Upper lobe of left lung (tissue), 6 donors: ENCODE data around the gene CPTP. TPM values are rescaled to one million over a fixed set of nuclear protein-coding genes. Genes with fewer than 3 reads are reported as not detected.

ENCODE experiments used
- ATAC-seq, 2 donors: fragments of 200-7000 bp; cut with Tn5 transposase; one replicate each; pipeline ENCODE4 v1.9.1; 2022; ENCODE audit warnings: mild to moderate bottlenecking in 2 of 2, moderate library complexity in 2 of 2; ENCODE audit not compliant: low FRiP score in 2 of 2
- DNase-seq, 2 donors: peaks; one replicate each; pipeline ENCODE4 v3.0.0-alpha.2; 2019 to 2020
- H3K27ac ChIP-seq, 4 donors: fragments of 200-600 bp; sonication (generic); one replicate each; pipeline ENCODE4 v1.5.1; 2016 to 2019
- H3K27me3 ChIP-seq, 4 donors: fragments of 200-600 bp; sonication (generic); one replicate each; pipeline ENCODE4 v1.5.1; 2017 to 2019
- H3K36me3 ChIP-seq, 4 donors: fragments of 200-600 bp; sonication (generic); one replicate each; pipeline ENCODE4 v1.5.1; 2016 to 2019
- H3K4me1 ChIP-seq, 4 donors: fragments of 200-600 bp; sonication (generic); one replicate each; pipeline ENCODE4 v1.5.1; 2018 to 2019
- H3K4me3 ChIP-seq, 4 donors: fragments of 200-600 bp; sonication (generic); one replicate each; pipeline ENCODE4 v1.5.1; 2017 to 2019; ENCODE audit warnings: mild to moderate bottlenecking in 2 of 4, moderate library complexity in 1 of 4
- H3K9me3 ChIP-seq, 4 donors: fragments of 200-600 bp; sonication (generic); one replicate each; pipeline ENCODE4 v1.5.1; 2018 to 2019
- EP300 ChIP-seq, 4 donors: sonication (generic); formaldehyde crosslinking; IDR thresholded peaks; one replicate each; pipeline ENCODE4 v1.5.1; 2017; ENCODE audit warnings: antibody characterized with exemption in 4 of 4, control low read depth in 2 of 4
- POLR2A ChIP-seq, 4 donors: fragments of 450-650 bp; IDR thresholded peaks; one replicate each; pipeline ENCODE4 v1.5.1; 2016 to 2017; ENCODE audit warnings: antibody characterized with exemption in 4 of 4, mild to moderate bottlenecking in 2 of 4
- POLR2AphosphoS5 ChIP-seq, 2 donors: sonication (generic); formaldehyde crosslinking; IDR thresholded peaks; one replicate each; pipeline ENCODE4 v1.5.1; 2017; ENCODE audit warnings: antibody characterized with exemption in 2 of 2
- WGBS, 2 donors: methylation state at CpG; one replicate each; pipeline ENCODE4 v1.1.5; 2017 to 2018; 5-methylcytosine and 5-hydroxymethylcytosine counted together
- total RNA-seq, 6 donors: library from RNA; depleted of rRNA in 4 of 6; stranded (reverse); fragments of >200 nt in 4 of 6; gene quantifications; one replicate each; pipeline versions ENCODE4 v1.1.0 to v1.2.1, GENCODE V29; 2016 to 2021
- TF ChIP-seq, protein P1 (sequence below), 6 experiments: fragments of 450-650 bp in 4 of 6; fragments of 200-600 bp in 2 of 6; sonication (generic) in 2 of 6; IDR thresholded peaks; one replicate each; pipeline ENCODE4 v1.5.1; 2016 to 2019; ENCODE audit warnings: antibody characterized with exemption in 6 of 6
- donor health status: DM: no; HTN: no; CAD: no; lungs with moderate emphysema.
- donor health status: DM: no; HTN: yes; CAD: no; lungs with severe emphysema.

Gene CPTP
- total RNA-seq, 6 donors from 2014 or later: 14.7 to 41.6 (median 26.0) TPM

DNA sequence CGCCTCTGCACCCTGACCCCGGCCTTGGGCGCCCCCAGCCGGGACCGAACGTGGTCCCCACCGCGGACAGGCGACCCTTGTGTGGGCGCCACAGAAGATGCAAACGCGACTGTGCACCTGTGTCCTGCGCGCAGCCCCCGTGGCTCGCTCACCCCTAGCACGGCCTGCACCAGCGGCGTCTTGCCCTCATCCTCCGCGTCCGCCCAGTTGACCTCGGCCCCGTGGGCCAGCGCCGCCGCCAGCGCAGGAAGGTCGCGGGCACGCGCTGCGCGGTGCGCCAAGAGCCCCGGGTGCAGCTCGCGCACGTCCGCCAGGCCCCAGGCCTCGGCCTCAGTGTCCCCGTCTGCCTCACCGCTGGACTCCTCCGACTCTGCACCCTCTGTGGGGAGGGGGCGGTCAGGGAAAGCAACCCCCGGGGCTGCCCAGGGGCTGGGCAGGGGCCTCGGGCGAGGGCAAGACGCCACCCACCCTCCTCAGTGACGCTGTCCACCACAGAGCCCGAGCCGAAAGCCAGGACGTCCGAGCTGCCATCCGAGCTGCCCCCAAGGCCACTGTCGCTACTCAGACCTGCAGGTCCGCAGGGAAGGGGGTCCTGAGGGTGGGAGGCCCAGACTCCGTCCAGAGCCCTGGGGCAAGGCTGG lies 30.2 kb upstream of the CPTP start:
- Histone ChIP-seq H3K9me3 (no peaks in the 10 kb centered on the region), H3K4me3 (no peak overlapping the region), H3K36me3 (peaks cover 0 to 43% (median 16%) of the 10 kb centered on the region in 4 donors), H3K4me1 (peaks cover 0 to 14% (median 9%) of the 10 kb centered on the region in 4 donors), H3K27me3 (peaks cover 0 to 3% (median 0%) of the 10 kb centered on the region in 4 donors), H3K27ac (no peak overlapping the region)
- peak in 1 of 2 donors; percentile 79 for DNase-seq
- WGBS, 2 donors: 93 to 97% methylated on average over 21 to 52 of the region's 58 CpGs
- no peak for ATAC-seq
- no peak for TF ChIP-seq POLR2AphosphoS5 (IDR thresholded peaks at IDR 0.05)
- TF ChIP-seq, protein P1, sequence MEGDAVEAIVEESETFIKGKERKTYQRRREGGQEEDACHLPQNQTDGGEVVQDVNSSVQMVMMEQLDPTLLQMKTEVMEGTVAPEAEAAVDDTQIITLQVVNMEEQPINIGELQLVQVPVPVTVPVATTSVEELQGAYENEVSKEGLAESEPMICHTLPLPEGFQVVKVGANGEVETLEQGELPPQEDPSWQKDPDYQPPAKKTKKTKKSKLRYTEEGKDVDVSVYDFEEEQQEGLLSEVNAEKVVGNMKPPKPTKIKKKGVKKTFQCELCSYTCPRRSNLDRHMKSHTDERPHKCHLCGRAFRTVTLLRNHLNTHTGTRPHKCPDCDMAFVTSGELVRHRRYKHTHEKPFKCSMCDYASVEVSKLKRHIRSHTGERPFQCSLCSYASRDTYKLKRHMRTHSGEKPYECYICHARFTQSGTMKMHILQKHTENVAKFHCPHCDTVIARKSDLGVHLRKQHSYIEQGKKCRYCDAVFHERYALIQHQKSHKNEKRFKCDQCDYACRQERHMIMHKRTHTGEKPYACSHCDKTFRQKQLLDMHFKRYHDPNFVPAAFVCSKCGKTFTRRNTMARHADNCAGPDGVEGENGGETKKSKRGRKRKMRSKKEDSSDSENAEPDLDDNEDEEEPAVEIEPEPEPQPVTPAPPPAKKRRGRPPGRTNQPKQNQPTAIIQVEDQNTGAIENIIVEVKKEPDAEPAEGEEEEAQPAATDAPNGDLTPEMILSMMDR (IDR thresholded peaks at IDR 0.05): no peak
- no peak for TF ChIP-seq POLR2A (IDR thresholded peaks at IDR 0.05)
- no peak for TF ChIP-seq EP300 (IDR thresholded peaks at IDR 0.05)

DNA sequence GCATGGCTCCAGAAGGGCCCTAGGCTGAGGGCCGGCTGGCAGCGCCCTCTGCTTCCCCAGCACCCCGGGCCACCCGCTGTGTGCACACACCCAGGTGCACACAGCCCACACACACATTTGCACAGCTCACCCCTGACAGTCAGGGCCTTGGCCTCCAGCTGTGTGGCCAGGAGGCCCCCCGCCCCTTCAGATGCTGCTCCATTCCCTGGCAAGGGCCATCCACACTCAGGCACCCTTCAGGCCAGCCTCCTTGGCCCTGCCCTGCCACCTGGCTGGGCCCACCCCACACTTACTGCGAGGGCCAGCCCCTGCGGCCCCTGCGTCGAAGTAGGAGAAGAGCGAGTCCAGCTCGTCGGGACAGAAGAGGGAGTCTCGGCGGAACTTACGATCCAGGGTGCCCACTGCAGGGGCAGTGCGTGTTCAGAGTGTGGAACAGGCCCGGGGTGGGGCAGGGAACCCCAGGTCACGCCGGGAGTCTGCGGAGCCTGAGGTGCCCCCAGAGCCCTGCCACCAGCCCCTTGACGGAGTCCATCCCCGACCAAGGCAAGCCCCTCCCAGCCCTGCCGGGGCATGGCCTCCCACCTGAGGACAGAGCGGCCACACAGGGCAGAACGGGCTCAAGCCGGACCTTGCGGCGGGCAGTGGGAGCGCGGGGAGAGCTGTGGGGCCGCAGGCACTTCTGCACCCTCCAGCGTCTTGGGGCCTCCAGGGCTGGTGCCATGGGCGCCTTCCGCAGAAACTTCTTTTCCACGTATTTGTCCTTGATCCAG lies 29.3 kb upstream of the CPTP start:
- no peak overlapping the region for H3K4me3 ChIP-seq
- peak in 1 of 2 donors; percentile 78 for DNase-seq
- WGBS, 2 donors: 95 to 98% methylated on average over 14 to 31 of the region's 35 CpGs
- TF ChIP-seq, protein P1 (IDR thresholded peaks at IDR 0.05): no peak
- peaks cover 0 to 14% (median 9%) of the 10 kb centered on the region in 4 donors for H3K4me1 ChIP-seq
- H3K36me3 ChIP-seq: peaks cover 0 to 43% (median 16%) of the 10 kb centered on the region in 4 donors
- H3K27me3 ChIP-seq: peaks cover 0 to 3% (median 0%) of the 10 kb centered on the region in 4 donors
- ATAC-seq: no peak
- H3K9me3 ChIP-seq: no peaks in the 10 kb centered on the region
- H3K27ac ChIP-seq: no peak overlapping the region

DNA sequence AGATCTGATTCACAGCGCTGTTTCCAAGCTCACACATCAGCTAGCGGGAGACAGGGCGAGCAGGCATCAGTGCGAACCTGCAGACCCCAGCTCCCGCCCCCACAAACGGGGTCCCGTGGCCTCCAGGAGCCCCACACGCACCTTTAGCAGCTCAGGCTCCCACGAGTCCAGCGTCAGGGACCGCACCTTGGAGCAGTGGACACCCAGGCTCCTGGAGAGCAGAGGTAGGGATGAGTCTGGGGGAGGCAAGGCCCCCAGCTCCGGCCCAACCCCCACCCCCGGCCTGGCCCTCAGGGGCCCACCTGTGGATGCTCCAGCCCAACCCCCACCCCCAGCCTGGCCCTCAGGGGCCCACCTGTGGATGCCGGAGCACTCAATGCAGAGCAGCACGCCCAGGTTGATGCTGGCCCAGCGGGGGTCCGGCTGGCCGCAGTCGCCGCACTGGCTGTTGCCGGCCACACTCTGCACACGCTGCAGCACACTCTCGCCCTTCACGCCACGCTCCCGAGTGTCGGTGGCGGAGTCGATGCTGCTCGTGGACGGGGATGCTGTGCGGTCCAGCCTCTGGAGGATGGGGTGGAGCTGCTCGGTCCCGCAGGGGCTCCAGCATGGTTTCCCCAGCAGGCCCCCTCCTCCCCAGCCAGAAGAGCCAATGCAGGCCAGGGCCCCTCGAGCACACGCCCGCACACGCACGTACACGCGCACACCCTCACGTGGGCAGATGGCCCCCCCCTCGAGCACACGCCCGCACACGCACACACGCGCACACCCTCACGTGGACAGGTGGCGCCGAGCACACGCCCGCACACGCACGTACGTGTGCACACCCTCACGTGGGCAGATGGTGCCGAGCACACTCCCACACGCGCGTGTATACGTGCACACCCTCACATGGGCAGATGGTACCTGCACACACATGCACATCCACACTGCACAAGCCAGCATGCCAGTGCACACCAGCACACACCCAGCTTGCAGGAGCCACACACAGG lies 28.2 kb upstream of the CPTP start:
- ATAC-seq (no peak), DNase-seq (peak in 1 of 2 donors; percentile 79)
- Histone ChIP-seq H3K4me3 (no peak overlapping the region), H3K27ac (no peak overlapping the region), H3K9me3 (no peaks in the 10 kb centered on the region), H3K4me1 (peaks cover 0 to 7% (median 4%) of the 10 kb centered on the region in 4 donors), H3K27me3 (no peaks in the 10 kb centered on the region), H3K36me3 (peaks cover 0 to 43% (median 16%) of the 10 kb centered on the region in 4 donors)
- no peak for TF ChIP-seq EP300 (IDR thresholded peaks at IDR 0.05)
- TF ChIP-seq, protein P1 (IDR thresholded peaks at IDR 0.05): no peak
- no peak for TF ChIP-seq POLR2A (IDR thresholded peaks at IDR 0.05)
- TF ChIP-seq POLR2AphosphoS5 (IDR thresholded peaks at IDR 0.05): no peak
- WGBS, 2 donors: 94% methylated on average over 18 to 53 of the region's 62 CpGs

DNA sequence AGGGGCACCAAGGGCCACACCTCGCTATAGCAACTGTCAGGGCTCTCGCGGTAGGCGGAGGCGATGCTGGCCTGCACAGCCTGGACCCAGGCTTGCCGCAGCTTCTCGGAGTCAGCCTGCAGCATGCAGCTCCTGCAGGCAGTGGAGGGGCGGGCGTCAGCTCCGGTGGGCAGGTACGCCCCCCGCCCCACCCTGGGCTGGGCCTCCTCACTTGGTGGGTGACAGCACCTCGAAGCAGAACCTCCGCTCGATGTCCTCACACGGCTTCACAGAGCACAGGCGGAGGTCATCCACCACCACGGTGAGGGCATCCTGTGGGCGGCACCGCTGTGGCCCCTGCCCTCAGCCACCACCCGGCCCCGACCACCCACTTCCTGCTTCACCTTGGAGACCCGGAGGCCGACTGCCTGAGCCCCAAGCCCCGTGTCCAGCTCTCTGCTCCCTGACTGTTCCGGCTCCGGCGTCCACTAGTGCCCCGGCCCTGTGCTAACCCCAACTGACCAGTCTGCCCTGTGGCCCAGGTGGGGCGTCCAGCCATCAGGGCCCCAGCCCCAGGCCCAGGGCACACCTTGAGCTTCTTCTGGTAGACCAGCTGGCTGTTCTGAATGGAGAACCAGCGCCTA lies 26.7 kb upstream of the CPTP start:
- TF ChIP-seq, protein P1 (IDR thresholded peaks at IDR 0.05): no peak
- no peak for TF ChIP-seq EP300 (IDR thresholded peaks at IDR 0.05)
- TF ChIP-seq POLR2A (IDR thresholded peaks at IDR 0.05): no peak
- TF ChIP-seq POLR2AphosphoS5 (IDR thresholded peaks at IDR 0.05): no peak
- peak in 1 of 2 donors; percentile 83 for DNase-seq
- H3K36me3 ChIP-seq: peaks cover 0 to 42% (median 16%) of the 10 kb centered on the region in 4 donors

More for the DNA sequence above, 26.7 kb upstream of the CPTP start:
- 87 to 92% methylated on average over 8 to 23 of the region's 31 CpGs for WGBS, 2 donors
- Histone ChIP-seq H3K27me3 (no peaks in the 10 kb centered on the region), H3K4me3 (no peak overlapping the region), H3K4me1 (no peaks in the 10 kb centered on the region), H3K27ac (no peak overlapping the region), H3K9me3 (no peaks in the 10 kb centered on the region)
- no peak for ATAC-seq
